ENCODE results near the gene HEATR5B. TPM values are rescaled to one million over a fixed set of nuclear protein-coding genes. Genes with fewer than 3 reads are reported as not detected.

HEATR5B gene
- total and polyA plus RNA-seq, 9 of the 15 experiments (the other 6 are each of a cell fraction or from before 2014, with no cell fraction given) = 4.2 to 21.7 (median 12.2) TPM

GRCh38 chr2:36966370-36967235 is 117.6 kb downstream of the HEATR5B start, which contains the start of gene STRN (continued):
- TF ChIP-seq ZFP91 (CRISPR knock-in tag; IDR thresholded peaks at IDR 0.05) = peak; percentile 56; the same call in 1 of the 2 replicates
- TF ChIP-seq CHD7 (IDR thresholded peaks at IDR 0.05; ENCODE audit: low read depth, low read length) = no peak
- TF ChIP-seq TRIM28 (IDR thresholded peaks at IDR 0.05) = no peak; the same call in 1 of the 2 replicates
- TF ChIP-seq KDM5B (IDR thresholded peaks at IDR 0.05; ENCODE audit: insufficient replicate concordance, low read depth, low read length) = peak; percentile 83
- TF ChIP-seq YY1 (IDR thresholded peaks at IDR 0.05; ENCODE audit: borderline replicate concordance in 1 of 3, control insufficient read depth in 1 of 3, extremely low read depth in 1 of 3, insufficient read depth in 3 of 3, insufficient read length in 1 of 3, insufficient replicate concordance in 2 of 3, low read depth in 1 of 3, low read length in 2 of 3) = peak in 2 of 3 experiments; percentile 60 to 66
- no peak for TF ChIP-seq HNRNPK (IDR thresholded peaks at IDR 0.05; ENCODE audit: low read depth, low read length, poor library complexity, severe bottlenecking)
- 0 out of 4 replicates have a peak, but pooled peaks of 1 of the 2 experiments have one; percentile 73 for TF ChIP-seq FOXA3 (CRISPR knock-in tag; conservative IDR thresholded peaks at IDR 0.05 in 1 of 2, IDR thresholded peaks at IDR 0.05 in 1 of 2)
- TF ChIP-seq ZNF143 (CRISPR knock-in tag; IDR thresholded peaks at IDR 0.05) = peak; percentile 88
- no peak for TF ChIP-seq TCFL5 (CRISPR knock-in tag; conservative IDR thresholded peaks at IDR 0.05)
- no peak for TF ChIP-seq SNIP1 (IDR thresholded peaks at IDR 0.05; ENCODE audit: low read depth)
- TF ChIP-seq SLC30A9 (CRISPR knock-in tag; IDR thresholded peaks at IDR 0.05) = no peak
- no peak for TF ChIP-seq ZNF57 (CRISPR knock-in tag; IDR thresholded peaks at IDR 0.05)
